HepG2 (cell line): Measurements from ENCODE around the gene BIRC2. TPM values are rescaled to one million over a fixed set of nuclear protein-coding genes. Genes with fewer than 3 reads are reported as not detected.

Experiments
- HNRNPH1 ChIP-seq: fragments of 200-400 bp; formaldehyde crosslinking; optimal IDR thresholded peaks from 2 replicates; pipeline ENCODE3; 2017; ENCODE audit warnings: mild to moderate bottlenecking, low read depth, low read length
- PAF1 ChIP-seq: IDR thresholded peaks from 2 replicates; pipeline ENCODE4 v1.6.1; 2016; ENCODE audit warnings: missing genetic modification reagents, missing compliant biosample characterization
- POLR2G ChIP-seq: fragments of 200-400 bp; formaldehyde crosslinking; IDR thresholded peaks from 2 replicates; pipeline ENCODE4 v1.6.1; 2018; ENCODE audit warnings: mild to moderate bottlenecking, low read depth, low read length, moderate library complexity
- SMARCE1 ChIP-seq: fragments of 450-650 bp; IDR thresholded peaks from 2 replicates; pipeline ENCODE4 v1.6.1; 2017; ENCODE audit warnings: borderline replicate concordance
- SYNCRIP ChIP-seq: fragments of 200-400 bp; formaldehyde crosslinking; IDR thresholded peaks from 2 replicates; pipeline ENCODE4 v1.6.1; 2018; ENCODE audit warnings: mild to moderate bottlenecking, low read depth, low read length; ENCODE audit not compliant: insufficient read depth
- ZNF207 ChIP-seq: fragments of 450-650 bp; IDR thresholded peaks from 2 replicates; pipeline ENCODE4 v1.6.1; 2016; ENCODE audit warnings: antibody characterized with exemption, borderline replicate concordance
- ZNF451 ChIP-seq: sonication (generic); formaldehyde crosslinking; IDR thresholded peaks from 2 replicates; pipeline ENCODE4 v1.5.0; 2020; ENCODE audit warnings: mild to moderate bottlenecking, missing genetic modification reagents
- ZNF749 ChIP-seq: sonication (generic); formaldehyde crosslinking; IDR thresholded peaks from 2 replicates; pipeline ENCODE4 v1.8.0; 2022; ENCODE audit warnings: mild to moderate bottlenecking, missing genetic modification reagents, moderate library complexity, borderline replicate concordance
- ZNF839 ChIP-seq: sonication (generic); formaldehyde crosslinking; IDR thresholded peaks from 2 replicates; pipeline ENCODE4 v1.4.0; 2020; ENCODE audit warnings: missing genetic modification reagents, mild to moderate bottlenecking, borderline replicate concordance
- ZSCAN22 ChIP-seq: sonication (generic); formaldehyde crosslinking; IDR thresholded peaks from 2 replicates; pipeline ENCODE4 v1.4.0; 2020; ENCODE audit warnings: mild to moderate bottlenecking, missing genetic modification reagents
- polyA plus RNA-seq, 8 experiments: library from polyadenylated mRNA; depleted of rRNA in 3 of 8; stranded (reverse) in 7 of 8; unstranded in 1 of 8; fragments of >200 nt; fragmentation: Illumina TruSeq in 4 of 8; extraction: Trizol in 4 of 8; gene quantifications; 2 replicates each; pipeline versions ENCODE4 v1.2.1 to v1.2.3, GENCODE V29; 2011 to 2016; ENCODE audit warnings: low read depth in 4 of 8, missing spikeins in 1 of 8, mixed read lengths in 1 of 8; ENCODE audit not compliant: insufficient read depth in 1 of 8
- total RNA-seq, 5 experiments: library from RNA; depleted of rRNA; stranded (reverse); fragments of >200 nt; fragmentation: Illumina TruSeq; extraction: Trizol; gene quantifications; 2 replicates each; pipeline ENCODE4 v1.2.3, GENCODE V29; 2016; ENCODE audit warnings: low read depth in 1 of 5
- TF ChIP-seq, protein P1 (sequence below): sonication (generic); formaldehyde crosslinking; IDR thresholded peaks from 2 replicates; pipeline ENCODE4 v1.4.0; 2020; ENCODE audit warnings: mild to moderate bottlenecking, missing genetic modification reagents
- TF ChIP-seq, protein P2 (sequence below): sonication (generic); formaldehyde crosslinking; IDR thresholded peaks from 2 replicates; pipeline ENCODE4 v1.8.0; 2022; ENCODE audit warnings: mild to moderate bottlenecking, missing genetic modification reagents
- TF ChIP-seq, protein P3 (sequence below): sonication (generic); formaldehyde crosslinking; IDR thresholded peaks from 2 replicates; pipeline ENCODE4 v1.5.0; 2020; ENCODE audit warnings: mild to moderate bottlenecking, missing genetic modification reagents
- TF ChIP-seq, protein P4 (sequence below), 2 experiments: sonication (generic) in 1 of 2; formaldehyde crosslinking in 1 of 2; IDR thresholded peaks; 2 replicates each; pipeline versions ENCODE4 v1.4.0 to v1.6.1; 2016 to 2020; ENCODE audit warnings: borderline replicate concordance in 1 of 2, low read depth in 1 of 2, mild to moderate bottlenecking in 1 of 2, missing genetic modification reagents in 1 of 2

Gene BIRC2
- total and polyA plus RNA-seq, 2 of the 13 experiments (the other 11 are each of a cell fraction or from before 2014, with no cell fraction given) = 61.7 to 62.2 TPM

DNA sequence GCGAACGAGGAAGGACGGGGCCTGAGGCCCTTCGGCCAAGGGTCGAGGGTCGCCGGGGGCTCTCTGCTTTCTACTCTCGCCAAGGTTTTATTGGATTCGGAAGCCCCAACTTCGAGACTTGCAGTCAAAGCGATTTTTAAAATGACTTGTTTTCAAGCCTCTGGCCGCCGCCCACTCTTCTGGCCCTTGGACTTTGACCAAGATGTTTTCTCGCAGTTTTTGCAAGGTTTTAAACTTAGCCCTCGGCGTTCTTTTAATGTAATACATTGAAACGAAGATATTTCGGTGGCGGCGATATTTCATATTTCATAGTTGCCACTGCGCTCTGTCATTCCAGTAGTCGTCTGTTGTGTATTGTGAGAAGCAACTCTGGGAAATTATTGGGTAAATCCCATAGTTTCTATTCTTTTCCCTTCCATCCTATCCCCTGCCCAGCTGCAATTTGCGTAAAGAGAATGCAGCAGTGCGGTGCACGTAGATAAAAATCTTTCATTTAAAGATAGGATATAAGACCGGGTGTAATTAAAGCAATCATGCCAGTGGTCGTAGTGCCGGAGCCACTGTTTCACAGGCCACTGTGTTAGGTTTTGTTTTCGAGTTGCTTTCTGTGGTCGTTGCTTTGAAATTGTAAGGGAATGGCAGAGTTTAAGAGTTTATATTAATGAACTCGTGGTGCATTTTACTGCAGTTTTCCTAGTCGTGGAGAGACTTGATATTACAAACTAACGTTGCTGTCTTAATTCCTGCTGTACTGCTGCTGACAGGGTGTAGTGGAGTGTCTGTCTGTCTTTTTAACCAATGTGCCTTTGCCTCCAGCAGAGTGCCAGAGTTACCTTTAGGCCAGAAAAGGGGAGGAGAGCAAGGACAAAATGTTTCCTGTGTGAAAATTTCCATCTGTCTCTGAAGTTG lies 702 bp downstream of the BIRC2 start (continued):
- TF ChIP-seq, protein P1, sequence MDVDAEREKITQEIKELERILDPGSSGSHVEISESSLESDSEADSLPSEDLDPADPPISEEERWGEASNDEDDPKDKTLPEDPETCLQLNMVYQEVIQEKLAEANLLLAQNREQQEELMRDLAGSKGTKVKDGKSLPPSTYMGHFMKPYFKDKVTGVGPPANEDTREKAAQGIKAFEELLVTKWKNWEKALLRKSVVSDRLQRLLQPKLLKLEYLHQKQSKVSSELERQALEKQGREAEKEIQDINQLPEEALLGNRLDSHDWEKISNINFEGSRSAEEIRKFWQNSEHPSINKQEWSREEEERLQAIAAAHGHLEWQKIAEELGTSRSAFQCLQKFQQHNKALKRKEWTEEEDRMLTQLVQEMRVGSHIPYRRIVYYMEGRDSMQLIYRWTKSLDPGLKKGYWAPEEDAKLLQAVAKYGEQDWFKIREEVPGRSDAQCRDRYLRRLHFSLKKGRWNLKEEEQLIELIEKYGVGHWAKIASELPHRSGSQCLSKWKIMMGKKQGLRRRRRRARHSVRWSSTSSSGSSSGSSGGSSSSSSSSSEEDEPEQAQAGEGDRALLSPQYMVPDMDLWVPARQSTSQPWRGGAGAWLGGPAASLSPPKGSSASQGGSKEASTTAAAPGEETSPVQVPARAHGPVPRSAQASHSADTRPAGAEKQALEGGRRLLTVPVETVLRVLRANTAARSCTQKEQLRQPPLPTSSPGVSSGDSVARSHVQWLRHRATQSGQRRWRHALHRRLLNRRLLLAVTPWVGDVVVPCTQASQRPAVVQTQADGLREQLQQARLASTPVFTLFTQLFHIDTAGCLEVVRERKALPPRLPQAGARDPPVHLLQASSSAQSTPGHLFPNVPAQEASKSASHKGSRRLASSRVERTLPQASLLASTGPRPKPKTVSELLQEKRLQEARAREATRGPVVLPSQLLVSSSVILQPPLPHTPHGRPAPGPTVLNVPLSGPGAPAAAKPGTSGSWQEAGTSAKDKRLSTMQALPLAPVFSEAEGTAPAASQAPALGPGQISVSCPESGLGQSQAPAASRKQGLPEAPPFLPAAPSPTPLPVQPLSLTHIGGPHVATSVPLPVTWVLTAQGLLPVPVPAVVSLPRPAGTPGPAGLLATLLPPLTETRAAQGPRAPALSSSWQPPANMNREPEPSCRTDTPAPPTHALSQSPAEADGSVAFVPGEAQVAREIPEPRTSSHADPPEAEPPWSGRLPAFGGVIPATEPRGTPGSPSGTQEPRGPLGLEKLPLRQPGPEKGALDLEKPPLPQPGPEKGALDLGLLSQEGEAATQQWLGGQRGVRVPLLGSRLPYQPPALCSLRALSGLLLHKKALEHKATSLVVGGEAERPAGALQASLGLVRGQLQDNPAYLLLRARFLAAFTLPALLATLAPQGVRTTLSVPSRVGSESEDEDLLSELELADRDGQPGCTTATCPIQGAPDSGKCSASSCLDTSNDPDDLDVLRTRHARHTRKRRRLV (CRISPR knock-in tag) = no peak
- TF ChIP-seq HNRNPH1 (no peak), ZNF207 (no peak), PAF1 (CRISPR knock-in tag) (no peak), POLR2G (no peak), SYNCRIP (no peak), SMARCE1 (no peak), ZNF451 (no peak), ZNF749 (no peak), ZNF839 (CRISPR knock-in tag) (no peak), ZSCAN22 (CRISPR knock-in tag) (no peak)
- TF ChIP-seq, protein P2, sequence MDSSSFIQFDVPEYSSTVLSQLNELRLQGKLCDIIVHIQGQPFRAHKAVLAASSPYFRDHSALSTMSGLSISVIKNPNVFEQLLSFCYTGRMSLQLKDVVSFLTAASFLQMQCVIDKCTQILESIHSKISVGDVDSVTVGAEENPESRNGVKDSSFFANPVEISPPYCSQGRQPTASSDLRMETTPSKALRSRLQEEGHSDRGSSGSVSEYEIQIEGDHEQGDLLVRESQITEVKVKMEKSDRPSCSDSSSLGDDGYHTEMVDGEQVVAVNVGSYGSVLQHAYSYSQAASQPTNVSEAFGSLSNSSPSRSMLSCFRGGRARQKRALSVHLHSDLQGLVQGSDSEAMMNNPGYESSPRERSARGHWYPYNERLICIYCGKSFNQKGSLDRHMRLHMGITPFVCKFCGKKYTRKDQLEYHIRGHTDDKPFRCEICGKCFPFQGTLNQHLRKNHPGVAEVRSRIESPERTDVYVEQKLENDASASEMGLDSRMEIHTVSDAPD = peak; percentile 32; the same call in 1 of the 2 replicates
- TF ChIP-seq, protein P3, sequence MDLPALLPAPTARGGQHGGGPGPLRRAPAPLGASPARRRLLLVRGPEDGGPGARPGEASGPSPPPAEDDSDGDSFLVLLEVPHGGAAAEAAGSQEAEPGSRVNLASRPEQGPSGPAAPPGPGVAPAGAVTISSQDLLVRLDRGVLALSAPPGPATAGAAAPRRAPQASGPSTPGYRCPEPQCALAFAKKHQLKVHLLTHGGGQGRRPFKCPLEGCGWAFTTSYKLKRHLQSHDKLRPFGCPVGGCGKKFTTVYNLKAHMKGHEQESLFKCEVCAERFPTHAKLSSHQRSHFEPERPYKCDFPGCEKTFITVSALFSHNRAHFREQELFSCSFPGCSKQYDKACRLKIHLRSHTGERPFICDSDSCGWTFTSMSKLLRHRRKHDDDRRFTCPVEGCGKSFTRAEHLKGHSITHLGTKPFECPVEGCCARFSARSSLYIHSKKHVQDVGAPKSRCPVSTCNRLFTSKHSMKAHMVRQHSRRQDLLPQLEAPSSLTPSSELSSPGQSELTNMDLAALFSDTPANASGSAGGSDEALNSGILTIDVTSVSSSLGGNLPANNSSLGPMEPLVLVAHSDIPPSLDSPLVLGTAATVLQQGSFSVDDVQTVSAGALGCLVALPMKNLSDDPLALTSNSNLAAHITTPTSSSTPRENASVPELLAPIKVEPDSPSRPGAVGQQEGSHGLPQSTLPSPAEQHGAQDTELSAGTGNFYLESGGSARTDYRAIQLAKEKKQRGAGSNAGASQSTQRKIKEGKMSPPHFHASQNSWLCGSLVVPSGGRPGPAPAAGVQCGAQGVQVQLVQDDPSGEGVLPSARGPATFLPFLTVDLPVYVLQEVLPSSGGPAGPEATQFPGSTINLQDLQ = no peak
- TF ChIP-seq, protein P4, sequence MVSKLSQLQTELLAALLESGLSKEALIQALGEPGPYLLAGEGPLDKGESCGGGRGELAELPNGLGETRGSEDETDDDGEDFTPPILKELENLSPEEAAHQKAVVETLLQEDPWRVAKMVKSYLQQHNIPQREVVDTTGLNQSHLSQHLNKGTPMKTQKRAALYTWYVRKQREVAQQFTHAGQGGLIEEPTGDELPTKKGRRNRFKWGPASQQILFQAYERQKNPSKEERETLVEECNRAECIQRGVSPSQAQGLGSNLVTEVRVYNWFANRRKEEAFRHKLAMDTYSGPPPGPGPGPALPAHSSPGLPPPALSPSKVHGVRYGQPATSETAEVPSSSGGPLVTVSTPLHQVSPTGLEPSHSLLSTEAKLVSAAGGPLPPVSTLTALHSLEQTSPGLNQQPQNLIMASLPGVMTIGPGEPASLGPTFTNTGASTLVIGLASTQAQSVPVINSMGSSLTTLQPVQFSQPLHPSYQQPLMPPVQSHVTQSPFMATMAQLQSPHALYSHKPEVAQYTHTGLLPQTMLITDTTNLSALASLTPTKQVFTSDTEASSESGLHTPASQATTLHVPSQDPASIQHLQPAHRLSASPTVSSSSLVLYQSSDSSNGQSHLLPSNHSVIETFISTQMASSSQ (IDR thresholded peaks at IDR 0.05; ENCODE audit: low read depth) = no peak
- TF ChIP-seq, protein P4 (CRISPR knock-in tag; IDR thresholded peaks at IDR 0.05; ENCODE audit: borderline replicate concordance) = no peak
